Sciatic nerve (tissue), 2 donors: ENCODE measurements around the gene CD244. TPM values are rescaled to one million over a fixed set of nuclear protein-coding genes. Genes with fewer than 3 reads are reported as not detected.
A peak's percentile ranks its signal among the peaks of the same experiment; 100 is the strongest.

ENCODE experiments used
- ATAC-seq: fragments of 200-7000 bp; cut with Tn5 transposase; one replicate; pipeline ENCODE4 v1.9.1; 2020; ENCODE audit warnings: mild to moderate bottlenecking, moderate library complexity
- DNase-seq: peaks from one replicate; pipeline ENCODE4 v3.0.0-alpha.2; 2020; ENCODE audit warnings: low spot score
- intact Hi-C: fragments of 100-400 bp; cut with DNase I; formaldehyde crosslinking; loops from one replicate; pipeline ENCODE4 v1.14.2; 2022
- total RNA-seq: library from RNA; stranded (reverse); fragmentation: NEBNext Ultra II Directional; extraction: Animal tissue kit (Norgen Biotek cat#: 25700); gene quantifications from one replicate; pipeline ENCODE4 v1.2.1, GENCODE V29; 2021
- donor health status: DM: no; HTN: no; CAD: no.
- donor health status: DM: no; HTN: no; CAD: no.

The CD244 gene
- total RNA-seq, 1 donor from 2014 or later = 0.98 TPM

- DNase-seq (no peak), ATAC-seq (no peak)
- intact Hi-C loops = no loop called here
Measured at GRCh38 chr1:160855181-160855981, 7.3 kb downstream of the CD244 start.

- ATAC-seq = no peak
- intact Hi-C loops = no loop called here
- no peak for DNase-seq
Measured at GRCh38 chr1:160853754-160854153, 8.9 kb downstream of the CD244 start.

GRCh38 chr1:160853014-160853413 is 9.7 kb downstream of the CD244 start:
- DNase-seq (no peak), ATAC-seq (no peak)
- intact Hi-C loops = no loop called here

- no peak for DNase-seq
Measured at GRCh38 chr1:160850993-160851392, 11.7 kb downstream of the CD244 start.

GRCh38 chr1:160850541-160850940 is 12.1 kb downstream of the CD244 start:
- no peak for DNase-seq
- intact Hi-C loops = no loop called here
- ATAC-seq = no peak

More at GRCh38 chr1:160850993-160851392, 11.7 kb downstream of the CD244 start:
- no peak for ATAC-seq
- intact Hi-C loops = no loop called here

- DNase-seq (no peak), ATAC-seq (no peak)
- intact Hi-C loops = no loop called here
Measured at GRCh38 chr1:160846281-160846680, 16.4 kb downstream of the CD244 start.

GRCh38 chr1:160844447-160845232 is 18.0 kb downstream of the CD244 start:
- intact Hi-C loops = no loop called here
- DNase-seq (no peak), ATAC-seq (no peak)

GRCh38 chr1:160841079-160841478 is 21.6 kb downstream of the CD244 start:
- no peak for ATAC-seq
- no peak for DNase-seq
- intact Hi-C loops = no loop called here

GRCh38 chr1:160839746-160840145 is 22.9 kb downstream of the CD244 start:
- ATAC-seq = no peak
- intact Hi-C loops = no loop called here
- DNase-seq = no peak

GRCh38 chr1:160838888-160839287 is 23.8 kb downstream of the CD244 start:
- no peak for DNase-seq
- ATAC-seq = no peak
- intact Hi-C loops = no loop called here

- DNase-seq (peak; percentile 62), ATAC-seq (peak; percentile 78)
- intact Hi-C loops = no loop called here
Measured at GRCh38 chr1:160837558-160838205, 25.0 kb downstream of the CD244 start.

- intact Hi-C loops = no loop called here
- no peak for DNase-seq
- peak; percentile 61 for ATAC-seq
Measured at GRCh38 chr1:160836981-160837557, 25.6 kb downstream of the CD244 start.

- intact Hi-C loops = no loop called here
- ATAC-seq (no peak), DNase-seq (no peak)
Measured at GRCh38 chr1:160836561-160836960, 26.1 kb downstream of the CD244 start.

GRCh38 chr1:160835751-160836150 is 26.9 kb downstream of the CD244 start:
- ATAC-seq (no peak), DNase-seq (no peak)
- intact Hi-C loops = no loop called here

GRCh38 chr1:160834945-160835565 is 27.6 kb downstream of the CD244 start:
- intact Hi-C loops = no loop called here
- DNase-seq (no peak), ATAC-seq (no peak)

- DNase-seq = peak; percentile 76
Measured at GRCh38 chr1:160830321-160831153, 32.1 kb downstream of the CD244 start.

GRCh38 chr1:160829766-160830165 is 32.9 kb downstream of the CD244 start:
- no peak for ATAC-seq
- intact Hi-C loops = no loop called here
- DNase-seq = no peak

More at GRCh38 chr1:160830321-160831153, 32.1 kb downstream of the CD244 start:
- ATAC-seq = no peak
- intact Hi-C loops = no loop called here

GRCh38 chr1:160827418-160827817 is 35.3 kb downstream of the CD244 start:
- ATAC-seq = no peak
- intact Hi-C loops = no loop called here
- DNase-seq = no peak
